Measurements from ENCODE around the gene TMEM225B.

TMEM225B gene

DNA sequence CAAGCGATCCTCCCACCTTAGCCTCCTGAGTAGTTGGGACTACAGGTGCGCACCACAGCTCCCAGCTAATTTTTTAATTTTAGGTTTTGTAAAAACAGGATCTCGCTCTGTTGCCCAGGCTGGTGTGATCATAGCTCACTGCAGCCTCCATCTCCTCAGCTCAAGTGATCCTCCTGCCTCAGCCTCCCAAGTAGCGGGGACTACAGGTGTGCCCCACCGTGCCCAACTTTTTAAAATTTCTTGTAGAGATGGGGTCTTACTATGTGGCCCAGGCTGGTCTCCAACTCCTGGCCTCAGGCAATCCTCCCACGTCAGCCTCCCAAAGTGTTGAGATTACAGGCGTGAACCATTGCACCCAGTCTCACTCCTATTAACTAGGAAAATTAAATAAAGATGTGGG is 7.5 kb downstream of the TMEM225B start:
- Histone ChIP-seq H3K4me2 (ENCODE audit: low read length) (no peak overlapping the region), H3K9me3 (ENCODE audit: control insufficient read depth, low read length) (no peaks in the 10 kb centered on the region), H3K79me2 (no peaks in the 10 kb centered on the region), H3K36me3 (ENCODE audit: control insufficient read depth, insufficient read depth, low read length) (no peaks in the 10 kb centered on the region), H3K27ac (no peak overlapping the region), H3K9ac (no peak overlapping the region), H3K4me3 (ENCODE audit: low read depth, low read length) (no peak overlapping the region), H3K4me1 (no peaks in the 10 kb centered on the region), H2AFZ (no peak overlapping the region), H3K27me3 (ENCODE audit: control insufficient read depth, insufficient read depth, low read length) (no peaks in the 10 kb centered on the region)
- TF ChIP-seq, protein P1, sequence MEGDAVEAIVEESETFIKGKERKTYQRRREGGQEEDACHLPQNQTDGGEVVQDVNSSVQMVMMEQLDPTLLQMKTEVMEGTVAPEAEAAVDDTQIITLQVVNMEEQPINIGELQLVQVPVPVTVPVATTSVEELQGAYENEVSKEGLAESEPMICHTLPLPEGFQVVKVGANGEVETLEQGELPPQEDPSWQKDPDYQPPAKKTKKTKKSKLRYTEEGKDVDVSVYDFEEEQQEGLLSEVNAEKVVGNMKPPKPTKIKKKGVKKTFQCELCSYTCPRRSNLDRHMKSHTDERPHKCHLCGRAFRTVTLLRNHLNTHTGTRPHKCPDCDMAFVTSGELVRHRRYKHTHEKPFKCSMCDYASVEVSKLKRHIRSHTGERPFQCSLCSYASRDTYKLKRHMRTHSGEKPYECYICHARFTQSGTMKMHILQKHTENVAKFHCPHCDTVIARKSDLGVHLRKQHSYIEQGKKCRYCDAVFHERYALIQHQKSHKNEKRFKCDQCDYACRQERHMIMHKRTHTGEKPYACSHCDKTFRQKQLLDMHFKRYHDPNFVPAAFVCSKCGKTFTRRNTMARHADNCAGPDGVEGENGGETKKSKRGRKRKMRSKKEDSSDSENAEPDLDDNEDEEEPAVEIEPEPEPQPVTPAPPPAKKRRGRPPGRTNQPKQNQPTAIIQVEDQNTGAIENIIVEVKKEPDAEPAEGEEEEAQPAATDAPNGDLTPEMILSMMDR (IDR thresholded peaks at IDR 0.05), result no peak

DNA sequence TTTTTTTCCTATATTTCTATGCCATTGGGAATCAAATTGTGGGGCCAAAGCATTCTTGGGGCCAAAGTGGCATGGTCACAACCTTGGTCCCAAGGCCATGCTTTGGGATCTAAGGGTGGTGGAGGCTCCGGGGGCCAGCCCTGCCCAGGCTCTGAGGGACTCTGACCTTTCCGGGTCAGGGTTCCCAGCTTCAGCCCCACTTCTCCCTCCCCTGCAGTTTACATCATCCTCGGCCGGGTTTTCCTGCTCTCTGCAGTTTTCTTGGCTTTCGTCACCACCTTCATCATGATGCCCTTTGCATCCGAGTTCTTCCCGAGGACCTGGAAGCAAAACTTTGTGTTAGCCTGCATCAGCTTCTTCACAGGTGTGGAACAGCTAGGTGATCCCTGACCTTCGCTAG is 8.5 kb downstream of the TMEM225B start:
- Histone ChIP-seq H3K27me3 (ENCODE audit: control insufficient read depth, insufficient read depth, low read length) (no peaks in the 10 kb centered on the region), H3K4me2 (ENCODE audit: low read length) (no peak overlapping the region), H3K9ac (no peak overlapping the region), H3K36me3 (ENCODE audit: control insufficient read depth, insufficient read depth, low read length) (no peaks in the 10 kb centered on the region), H2AFZ (no peak overlapping the region), H3K4me3 (ENCODE audit: low read depth, low read length) (no peak overlapping the region), H3K79me2 (no peaks in the 10 kb centered on the region), H3K4me1 (no peaks in the 10 kb centered on the region), H3K27ac (no peak overlapping the region), H3K9me3 (ENCODE audit: control insufficient read depth, low read length) (no peaks in the 10 kb centered on the region)
- TF ChIP-seq, protein P1 (IDR thresholded peaks at IDR 0.05), result no peak

DNA sequence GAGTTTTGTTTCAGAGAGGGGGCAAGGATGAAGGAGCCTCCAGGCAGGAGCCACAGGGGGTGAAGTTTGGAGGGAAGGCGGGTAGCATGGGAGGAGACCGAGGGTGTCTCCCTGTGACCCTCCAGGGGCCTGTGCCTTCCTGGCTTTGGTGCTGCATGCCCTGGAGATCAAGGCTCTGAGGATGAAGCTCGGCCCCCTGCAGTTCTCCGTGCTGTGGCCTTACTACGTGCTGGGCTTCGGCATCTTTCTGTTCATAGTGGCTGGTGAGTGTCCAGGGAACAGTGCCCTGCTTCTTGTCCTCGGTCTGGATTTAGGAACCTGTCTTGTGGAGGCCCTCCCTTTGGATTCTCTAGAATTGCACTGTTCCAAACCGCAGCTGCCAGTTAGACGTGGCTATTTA is 9.5 kb downstream of the TMEM225B start:
- no peak overlapping the region for H3K27ac ChIP-seq
- no peaks in the 10 kb centered on the region for H3K4me1 ChIP-seq
- H3K79me2 ChIP-seq, result no peaks in the 10 kb centered on the region
- no peaks in the 10 kb centered on the region for H3K36me3 ChIP-seq (ENCODE audit: control insufficient read depth, insufficient read depth, low read length)
- H3K4me2 ChIP-seq (ENCODE audit: low read length), result no peak overlapping the region
- no peaks in the 10 kb centered on the region for H3K9me3 ChIP-seq (ENCODE audit: control insufficient read depth, low read length)
- H2AFZ ChIP-seq, result no peak overlapping the region
- TF ChIP-seq, protein P1 (IDR thresholded peaks at IDR 0.05), result no peak
- H3K27me3 ChIP-seq (ENCODE audit: control insufficient read depth, insufficient read depth, low read length), result no peaks in the 10 kb centered on the region
- H3K4me3 ChIP-seq (ENCODE audit: low read depth, low read length), result no peak overlapping the region
- no peak overlapping the region for H3K9ac ChIP-seq

DNA sequence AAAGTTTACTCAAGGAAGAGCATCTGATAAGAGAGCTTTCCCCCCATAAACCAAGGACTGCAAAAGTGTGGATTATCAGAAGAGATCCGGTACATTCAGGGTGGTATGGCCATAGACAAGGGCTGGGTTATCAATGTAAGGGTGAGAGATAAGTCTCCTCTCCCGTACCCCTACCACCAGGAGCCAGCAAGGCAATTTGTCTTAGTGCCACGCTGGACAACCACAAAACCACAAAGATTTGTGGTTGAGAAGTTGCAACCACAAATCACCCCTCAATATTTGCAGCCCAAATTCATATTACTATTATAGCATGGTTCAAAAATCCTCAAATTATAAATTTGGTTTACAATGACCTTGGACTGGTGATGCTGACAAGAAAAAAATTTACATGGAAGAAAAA is 16.4 kb downstream of the TMEM225B start:
- H3K27me3 ChIP-seq (ENCODE audit: control insufficient read depth, insufficient read depth, low read length), result no peaks in the 10 kb centered on the region
- TF ChIP-seq, protein P1 (IDR thresholded peaks at IDR 0.05), result no peak
- peaks cover 8% of the 10 kb centered on the region for H3K79me2 ChIP-seq

DNA sequence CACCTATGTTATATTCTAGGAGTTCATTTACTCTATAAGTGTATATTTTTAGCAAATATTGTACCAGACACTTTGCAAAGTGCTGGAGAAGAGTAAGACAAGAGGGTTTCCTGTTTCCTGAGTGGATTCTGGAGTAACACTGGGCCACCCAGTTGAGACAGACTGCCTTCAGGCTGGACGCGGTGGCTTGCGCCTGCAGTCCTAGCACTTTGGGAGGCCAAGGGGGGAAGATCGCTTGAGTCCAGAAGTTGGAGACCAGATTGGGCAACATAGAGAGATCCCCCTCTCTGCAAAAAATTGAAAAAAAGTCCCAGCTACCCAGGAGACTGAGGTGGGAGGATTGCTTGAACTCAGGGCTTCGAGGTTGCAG is 17.9 kb downstream of the TMEM225B start:
- peak overlapping the region; percentile 82 for H3K27ac ChIP-seq
- H3K9ac ChIP-seq, result no peak overlapping the region
- peak overlapping the region; percentile 95 for H3K4me2 ChIP-seq (ENCODE audit: low read length)
- H3K4me1 ChIP-seq, result peaks cover 6% of the 10 kb centered on the region
- no peaks in the 10 kb centered on the region for H3K36me3 ChIP-seq (ENCODE audit: control insufficient read depth, insufficient read depth, low read length)
- H3K4me3 ChIP-seq (ENCODE audit: low read depth, low read length), result peak overlapping the region; percentile 95
- peak overlapping the region; percentile 97 for H2AFZ ChIP-seq
- TF ChIP-seq, protein P1 (IDR thresholded peaks at IDR 0.05), result no peak
- H3K27me3 ChIP-seq (ENCODE audit: control insufficient read depth, insufficient read depth, low read length), result no peaks in the 10 kb centered on the region
- no peaks in the 10 kb centered on the region for H3K9me3 ChIP-seq (ENCODE audit: control insufficient read depth, low read length)
- peaks cover 10% of the 10 kb centered on the region for H3K79me2 ChIP-seq

More for the DNA sequence above, 16.4 kb downstream of the TMEM225B start:
- H3K4me1 ChIP-seq, result peaks cover 6% of the 10 kb centered on the region
- no peak overlapping the region for H3K4me3 ChIP-seq (ENCODE audit: low read depth, low read length)
- H3K36me3 ChIP-seq (ENCODE audit: control insufficient read depth, insufficient read depth, low read length), result no peaks in the 10 kb centered on the region
- no peak overlapping the region for H3K27ac ChIP-seq
- H3K9me3 ChIP-seq (ENCODE audit: control insufficient read depth, low read length), result no peaks in the 10 kb centered on the region
- H3K4me2 ChIP-seq (ENCODE audit: low read length), result no peak overlapping the region
- no peak overlapping the region for H3K9ac ChIP-seq
- H2AFZ ChIP-seq, result no peak overlapping the region

Data from parathyroid adenoma (tissue), 2 donors.